K562 (cell line): ENCODE measurements around the gene OPRL1.

Experiments used
- E2F4 ChIP-seq: sonication (generic); formaldehyde crosslinking; IDR thresholded peaks from 2 replicates; pipeline ENCODE4 v1.8.0; 2022; ENCODE audit warnings: mild to moderate bottlenecking, low read depth, missing genetic modification reagents
- TAF1 ChIP-seq: IDR thresholded peaks from 2 replicates; pipeline ENCODE4 v1.6.1; 2011; ENCODE audit warnings: mild to moderate bottlenecking, low read length, moderate library complexity; ENCODE audit not compliant: insufficient read depth, control insufficient read depth, severe bottlenecking; ENCODE audit errors: extremely low read depth
- YY1 ChIP-seq, 3 experiments: IDR thresholded peaks; 2 replicates each; pipeline ENCODE4 v1.6.1; 2011; ENCODE audit warnings: low read length in 2 of 3, mild to moderate bottlenecking in 2 of 3, moderate library complexity in 2 of 3, borderline replicate concordance in 1 of 3, control low read depth in 1 of 3, low read depth in 1 of 3; ENCODE audit not compliant: insufficient read depth in 3 of 3, insufficient replicate concordance in 2 of 3, control insufficient read depth in 1 of 3, insufficient read length in 1 of 3; ENCODE audit errors: extremely low read depth in 1 of 3

- no peak for TF ChIP-seq E2F4 (CRISPR knock-in tag)
- TF ChIP-seq TAF1: no peak
- no peak for TF ChIP-seq YY1 (IDR thresholded peaks at IDR 0.05; ENCODE audit: borderline replicate concordance in 1 of 3, control insufficient read depth in 1 of 3, extremely low read depth in 1 of 3, insufficient read depth in 3 of 3, insufficient read length in 1 of 3, insufficient replicate concordance in 2 of 3, low read depth in 1 of 3, low read length in 2 of 3)
Observed at GRCh38 chr20:64136004-64136710, 56.3 kb downstream of the OPRL1 start.
